ENCODE measurements around the gene UNC45A. TPM values are rescaled to one million over a fixed set of nuclear protein-coding genes. Genes with fewer than 3 reads are reported as not detected.

Gene UNC45A
- total and polyA plus RNA-seq, 2 of the 13 experiments (the other 11 are each of a cell fraction or from before 2014, with no cell fraction given) = 33.8 to 39.7 TPM

GRCh38 chr15:90931828-90932659 is 3.0 kb upstream of the UNC45A start, which contains the start of gene HDDC3 (continued):
- peak; percentile 71 for TF ChIP-seq PHF21A (CRISPR knock-in tag; IDR thresholded peaks at IDR 0.05)
- TF ChIP-seq ZNF142 (CRISPR knock-in tag; IDR thresholded peaks at IDR 0.05) = peak; percentile 34; the same call in 1 of the 2 replicates
- no peak for TF ChIP-seq ZNF615 (CRISPR knock-in tag; IDR thresholded peaks at IDR 0.05; ENCODE audit: borderline replicate concordance)
- TF ChIP-seq SKI (IDR thresholded peaks at IDR 0.05; ENCODE audit: partially characterized antibody) = peak; percentile 34
- TF ChIP-seq HMGXB3 (CRISPR knock-in tag; IDR thresholded peaks at IDR 0.05; ENCODE audit: borderline replicate concordance) = 0 out of 2 replicates have a peak, but pooled peaks have one; percentile 18
- TF ChIP-seq YEATS4 (CRISPR knock-in tag; IDR thresholded peaks at IDR 0.05; ENCODE audit: borderline replicate concordance) = peak; percentile 90; the same call in 1 of the 2 replicates
- no peak for TF ChIP-seq MLLT10 (CRISPR knock-in tag; IDR thresholded peaks at IDR 0.05)
- TF ChIP-seq TOPORS (CRISPR knock-in tag; IDR thresholded peaks at IDR 0.05) = no peak
- TF ChIP-seq ETS1 (CRISPR knock-in tag; IDR thresholded peaks at IDR 0.05) = 0 out of 2 replicates have a peak, but pooled peaks have one; percentile 18
- TF ChIP-seq ZSCAN5A (CRISPR knock-in tag; IDR thresholded peaks at IDR 0.05; ENCODE audit: borderline replicate concordance) = no peak
- peak; percentile 78 for TF ChIP-seq GMEB1 (CRISPR knock-in tag; IDR thresholded peaks at IDR 0.05; ENCODE audit: borderline replicate concordance)
- TF ChIP-seq U2AF2 (IDR thresholded peaks at IDR 0.05; ENCODE audit: low read depth, low read length) = no peak

All from HepG2 (cell line).